ENCODE results near the gene CCDC152. TPM values are rescaled to one million over a fixed set of nuclear protein-coding genes. Genes with fewer than 3 reads are reported as not detected.

CCDC152 gene
- total and polyA plus RNA-seq, 8 donors: 0.19 to 1.3 (median 0.59) TPM

DNA sequence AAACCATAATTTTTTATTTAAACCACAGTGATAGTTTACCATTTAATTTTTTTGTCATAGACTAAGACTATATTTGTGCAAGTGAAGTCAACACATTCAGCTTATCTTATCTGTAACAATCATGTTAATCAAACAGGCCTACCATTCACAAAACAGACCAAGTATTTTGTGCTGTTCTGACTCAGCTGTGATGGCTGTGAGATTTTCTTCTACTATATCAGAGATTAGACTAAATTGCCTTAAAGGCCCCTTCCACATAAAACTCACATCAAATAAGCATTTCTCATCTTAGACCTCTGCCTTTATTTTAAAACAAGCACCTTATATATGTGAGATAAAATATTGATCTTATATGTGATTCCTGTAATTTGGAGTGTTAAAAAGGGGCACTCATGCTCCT lies 13.4 kb downstream of the CCDC152 start:
- intact Hi-C loops (cut with DNase I): no loop called here
- Histone ChIP-seq H3K9me3 (no peaks in the 10 kb centered on the region), H3K4me3 (no peak overlapping the region), H3K27ac (no peak overlapping the region), H3K27me3 (peaks cover 0 to 4% (median 0%) of the 10 kb centered on the region in 4 donors), H3K36me3 (no peaks in the 10 kb centered on the region), H3K4me1 (no peaks in the 10 kb centered on the region)
- FAIRE-seq (no peak), ATAC-seq (no peak), DNase-seq (no peak)
- no peak for TF ChIP-seq CTCF (IDR thresholded peaks at IDR 0.05)

DNA sequence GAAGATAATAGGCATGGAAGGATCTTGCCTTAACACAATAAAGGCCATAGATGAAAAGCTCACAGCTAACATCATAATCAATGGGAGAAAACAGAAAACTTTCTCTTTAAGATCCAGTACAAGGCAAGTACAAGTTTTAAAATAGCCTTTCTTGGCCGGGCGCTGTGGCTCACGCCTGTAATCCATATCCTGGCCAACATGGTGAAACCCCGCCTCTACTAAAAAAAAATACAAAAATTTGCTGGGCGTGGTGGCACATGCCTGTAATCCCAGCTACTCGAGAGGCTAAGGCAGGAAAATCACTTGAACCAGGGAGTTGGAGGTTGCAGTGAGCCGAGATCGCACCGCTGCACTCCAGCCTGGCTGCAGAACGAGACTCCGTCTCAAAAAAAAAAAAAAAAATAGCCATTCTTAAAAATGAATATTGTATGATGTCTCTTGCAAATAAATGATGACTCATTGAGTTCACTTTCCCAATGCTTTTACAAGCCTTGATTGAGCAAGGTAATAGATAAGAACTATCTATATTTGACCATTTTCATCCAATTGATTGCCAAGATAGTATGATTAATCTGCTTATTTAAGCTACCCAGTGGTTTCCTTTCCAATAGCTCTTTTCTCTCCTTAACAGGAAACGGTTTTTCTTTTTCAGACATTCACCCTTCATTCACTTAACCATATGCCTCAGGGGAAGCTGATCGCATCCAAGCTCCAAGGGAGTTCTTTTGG lies 15.8 kb downstream of the CCDC152 start:
- H3K27me3 ChIP-seq: peaks cover 0 to 4% (median 0%) of the 10 kb centered on the region in 4 donors
- no peaks in the 10 kb centered on the region for H3K4me1 ChIP-seq
- FAIRE-seq (no peak), DNase-seq (no peak), ATAC-seq (peak in 1 of 4 donors; percentile 16)
- no peaks in the 10 kb centered on the region for H3K36me3 ChIP-seq
- 61 to 63% methylated on average over 13 of the region's 13 CpGs for WGBS, 2 donors
- intact Hi-C loops (cut with DNase I): no loop called here
- TF ChIP-seq CTCF (IDR thresholded peaks at IDR 0.05): no peak
- H3K27ac ChIP-seq: no peak overlapping the region
- H3K4me3 ChIP-seq: no peak overlapping the region
- H3K9me3 ChIP-seq: no peaks in the 10 kb centered on the region

DNA sequence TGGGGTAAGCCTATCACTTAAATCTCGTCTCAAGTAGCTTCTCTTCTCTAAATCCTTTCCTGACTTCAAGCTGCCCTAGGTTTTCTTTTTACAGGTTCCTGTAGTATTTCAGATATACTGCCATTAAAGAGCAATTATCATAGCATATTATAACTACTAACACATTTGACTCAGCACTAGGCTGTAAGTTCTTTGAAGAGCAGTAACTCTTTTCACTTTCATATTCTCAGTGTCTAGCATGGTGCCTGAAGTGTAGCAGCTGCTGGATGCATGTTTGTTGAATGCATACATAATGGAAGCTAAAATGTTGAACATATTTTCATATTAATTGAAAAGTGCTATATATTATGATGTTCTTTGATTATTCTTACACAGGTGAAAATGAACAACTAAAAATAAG lies 22.5 kb downstream of the CCDC152 start:
- H3K36me3 ChIP-seq: no peaks in the 10 kb centered on the region
- no peaks in the 10 kb centered on the region for H3K9me3 ChIP-seq
- H3K4me1 ChIP-seq: no peaks in the 10 kb centered on the region
- no peak overlapping the region for H3K27ac ChIP-seq
- intact Hi-C loops (cut with DNase I): no loop called here
- no peak for TF ChIP-seq CTCF (IDR thresholded peaks at IDR 0.05)
- no peak for FAIRE-seq
- H3K4me3 ChIP-seq: no peak overlapping the region
- no peak for DNase-seq
- WGBS, 2 donors: 71 to 88% methylated on average over 1 of the region's 1 CpG
- ATAC-seq: no peak
- no peaks in the 10 kb centered on the region for H3K27me3 ChIP-seq

DNA sequence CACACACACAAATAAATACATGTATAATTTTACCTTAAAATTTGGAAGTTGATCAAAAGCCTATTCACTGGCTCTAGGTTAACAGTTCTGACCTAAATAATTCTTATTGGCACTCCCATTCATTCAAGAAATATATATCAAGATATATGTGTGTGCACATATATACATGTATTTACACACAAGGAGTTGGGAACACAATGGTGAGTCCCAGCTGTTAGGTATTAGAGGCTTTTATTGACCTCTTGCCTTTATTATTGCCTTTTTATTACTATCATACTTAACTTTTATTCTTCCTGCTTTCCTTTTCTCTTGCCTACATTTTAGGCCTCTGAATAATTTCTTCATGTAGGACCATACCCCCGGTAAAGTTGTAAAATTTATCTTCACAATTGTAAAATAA lies 25.0 kb downstream of the CCDC152 start:
- no peaks in the 10 kb centered on the region for H3K27me3 ChIP-seq
- intact Hi-C loops (cut with DNase I): no loop called here
- H3K4me1 ChIP-seq: no peaks in the 10 kb centered on the region
- no peak overlapping the region for H3K27ac ChIP-seq
- DNase-seq (no peak), ATAC-seq (no peak), FAIRE-seq (no peak)
- H3K36me3 ChIP-seq: no peaks in the 10 kb centered on the region
- H3K4me3 ChIP-seq: no peak overlapping the region
- 94 to 99% methylated on average over 1 of the region's 1 CpG for WGBS, 2 donors
- no peaks in the 10 kb centered on the region for H3K9me3 ChIP-seq
- no peak for TF ChIP-seq CTCF (IDR thresholded peaks at IDR 0.05)

- ATAC-seq (no peak), FAIRE-seq (no peak), DNase-seq (no peak)
- no peak for TF ChIP-seq CTCF (IDR thresholded peaks at IDR 0.05)
- intact Hi-C loops (cut with DNase I): no loop called here
- WGBS, 2 donors: 69 to 86% methylated on average over 1 of the region's 1 CpG
- Histone ChIP-seq H3K27me3 (no peaks in the 10 kb centered on the region), H3K27ac (no peak overlapping the region), H3K9me3 (no peaks in the 10 kb centered on the region), H3K4me3 (no peak overlapping the region), H3K4me1 (no peaks in the 10 kb centered on the region), H3K36me3 (no peaks in the 10 kb centered on the region)
Measured at GRCh38 chr5:42784132-42784531, 27.5 kb downstream of the CCDC152 start.

Measured in pancreas (tissue), 10 donors.